ENCODE measurements around the gene IQCB1. TPM values are rescaled to one million over a fixed set of nuclear protein-coding genes. Genes with fewer than 3 reads are reported as not detected.
"Not testable (repeated sequence)": the region's sequence is repeated elsewhere in the genome, so short reads cannot be mapped to it uniquely, and the experiment has no call there.

IQCB1 gene
- total RNA-seq, 1 donor from 2014 or later, result 16.0 TPM

DNA sequence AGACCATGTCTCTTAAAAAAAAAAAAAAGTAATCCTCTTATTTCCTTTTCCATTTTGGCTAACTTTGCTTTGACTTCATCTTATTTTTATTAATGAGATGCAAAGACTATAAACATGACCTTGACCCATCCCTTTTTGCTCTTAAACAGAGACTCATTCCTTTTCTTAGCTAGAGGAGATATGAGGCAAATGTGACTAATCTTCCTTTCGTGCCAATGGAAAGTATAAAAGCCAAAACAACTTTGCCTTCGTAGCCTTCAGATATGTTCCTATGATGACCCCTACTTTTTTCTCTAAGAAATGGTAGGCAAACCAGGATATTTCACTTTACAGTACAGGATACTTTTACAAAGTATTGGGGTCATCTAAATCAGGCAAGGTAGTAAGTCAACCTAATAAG, 48.4 kb downstream of the IQCB1 start:
- no peaks in the 10 kb centered on the region for H3K27me3 ChIP-seq (ENCODE audit: control insufficient read depth, insufficient read depth, low read length)
- no peak for TF ChIP-seq CTCF (IDR thresholded peaks at IDR 0.05; ENCODE audit: insufficient read depth, low read length, poor library complexity, severe bottlenecking)
- no peaks in the 10 kb centered on the region for H3K36me3 ChIP-seq (ENCODE audit: control insufficient read depth, insufficient read depth, low read length)
- DNase-seq (ENCODE audit: low read depth), result no peak
- H3K4me3 ChIP-seq (ENCODE audit: low read depth, low read length), result no peak overlapping the region

DNA sequence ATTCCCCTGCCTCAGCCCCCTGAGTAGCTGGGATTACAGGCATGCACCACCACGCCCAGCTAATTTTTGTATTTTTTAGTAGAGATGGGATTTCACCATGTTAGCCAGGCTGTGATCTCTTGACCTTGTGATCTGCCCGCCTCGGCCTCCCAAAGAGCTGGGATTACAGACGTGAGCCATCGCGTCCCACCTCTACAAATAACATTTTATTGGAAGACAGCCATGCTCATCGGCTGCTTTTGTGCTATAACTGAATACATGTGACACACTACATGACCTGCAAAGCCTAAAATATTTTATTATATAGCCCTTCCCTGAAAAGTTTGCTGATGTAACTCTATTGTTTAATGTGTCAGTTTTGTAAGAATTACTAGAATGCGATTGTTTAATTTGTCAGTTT, 52.1 kb downstream of the IQCB1 start:
- H3K27me3 ChIP-seq (ENCODE audit: control insufficient read depth, insufficient read depth, low read length); DNase-seq (ENCODE audit: low read depth); H3K4me3 ChIP-seq (ENCODE audit: low read depth, low read length); H3K36me3 ChIP-seq (ENCODE audit: control insufficient read depth, insufficient read depth, low read length): not testable (repeated sequence)

- Histone ChIP-seq H3K36me3 (ENCODE audit: control insufficient read depth, insufficient read depth, low read length) (no peaks in the 10 kb centered on the region), H3K27me3 (ENCODE audit: control insufficient read depth, insufficient read depth, low read length) (no peaks in the 10 kb centered on the region), H3K4me3 (ENCODE audit: low read depth, low read length) (no peak overlapping the region)
- no peak for TF ChIP-seq CTCF (IDR thresholded peaks at IDR 0.05; ENCODE audit: insufficient read depth, low read length, poor library complexity, severe bottlenecking)
- DNase-seq (ENCODE audit: low read depth), result no peak
Measured at GRCh38 chr3:121781611-121782010, 53.2 kb downstream of the IQCB1 start.

GRCh38 chr3:121775095-121775494, 59.8 kb downstream of the IQCB1 start:
- H3K36me3 ChIP-seq (ENCODE audit: control insufficient read depth, insufficient read depth, low read length); DNase-seq (ENCODE audit: low read depth); H3K4me3 ChIP-seq (ENCODE audit: low read depth, low read length); H3K27me3 ChIP-seq (ENCODE audit: control insufficient read depth, insufficient read depth, low read length): not testable (repeated sequence)

DNA sequence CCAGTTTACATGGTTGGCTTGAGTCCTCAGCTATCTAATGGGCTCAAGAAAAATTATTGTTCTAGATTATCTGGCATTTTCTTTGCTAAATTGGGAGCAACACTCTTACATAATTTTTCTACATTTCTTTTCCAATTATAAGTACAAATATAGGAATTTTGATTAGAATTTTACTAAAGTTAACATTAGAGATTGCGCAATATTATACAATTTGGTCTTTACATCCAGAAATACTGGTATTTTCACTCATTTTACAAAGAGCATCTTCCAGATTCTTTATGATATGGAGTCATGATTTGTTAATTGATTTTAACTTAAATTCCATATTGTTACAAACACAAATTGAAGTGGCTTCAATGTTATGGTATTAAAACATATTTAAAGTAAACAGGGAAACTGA, 65.6 kb downstream of the IQCB1 start:
- peaks cover 1% of the 10 kb centered on the region for H3K36me3 ChIP-seq (ENCODE audit: control insufficient read depth, insufficient read depth, low read length)
- no peak for DNase-seq (ENCODE audit: low read depth)
- no peaks in the 10 kb centered on the region for H3K27me3 ChIP-seq (ENCODE audit: control insufficient read depth, insufficient read depth, low read length)
- TF ChIP-seq CTCF (IDR thresholded peaks at IDR 0.05; ENCODE audit: insufficient read depth, low read length, poor library complexity, severe bottlenecking), result no peak
- no peak overlapping the region for H3K4me3 ChIP-seq (ENCODE audit: low read depth, low read length)

DNA sequence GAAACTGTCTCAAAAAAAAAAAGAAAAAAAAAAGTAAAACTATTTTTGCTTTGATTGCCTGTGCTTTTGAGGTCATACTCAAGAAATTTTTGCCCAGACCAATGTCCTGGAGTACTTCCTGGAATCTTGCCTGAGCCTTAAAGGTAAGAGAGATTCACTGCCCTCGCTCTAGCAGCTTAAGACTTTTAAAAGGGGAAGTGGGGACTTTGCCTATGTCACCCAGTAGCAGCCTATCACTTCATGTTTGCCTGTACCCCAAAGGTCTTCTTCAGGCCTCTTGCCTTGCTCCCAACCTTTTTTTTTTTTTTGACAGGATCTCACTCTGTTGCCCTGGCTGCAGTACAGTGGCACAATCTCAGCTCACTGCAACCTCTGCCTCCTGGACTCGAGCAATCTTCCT, 66.4 kb downstream of the IQCB1 start:
- no peak overlapping the region for H3K4me3 ChIP-seq (ENCODE audit: low read depth, low read length)
- no peak for DNase-seq (ENCODE audit: low read depth)
- no peaks in the 10 kb centered on the region for H3K27me3 ChIP-seq (ENCODE audit: control insufficient read depth, insufficient read depth, low read length)
- TF ChIP-seq CTCF (IDR thresholded peaks at IDR 0.05; ENCODE audit: insufficient read depth, low read length, poor library complexity, severe bottlenecking), result no peak
- H3K36me3 ChIP-seq (ENCODE audit: control insufficient read depth, insufficient read depth, low read length), result peaks cover 1% of the 10 kb centered on the region

- DNase-seq (ENCODE audit: low read depth), result no peak
- no peaks in the 10 kb centered on the region for H3K27me3 ChIP-seq (ENCODE audit: control insufficient read depth, insufficient read depth, low read length)
- no peak overlapping the region for H3K4me3 ChIP-seq (ENCODE audit: low read depth, low read length)
- H3K36me3 ChIP-seq (ENCODE audit: control insufficient read depth, insufficient read depth, low read length), result no peaks in the 10 kb centered on the region
- no peak for TF ChIP-seq CTCF (IDR thresholded peaks at IDR 0.05; ENCODE audit: insufficient read depth, low read length, poor library complexity, severe bottlenecking)
Measured at GRCh38 chr3:121759541-121760202, 75.2 kb downstream of the IQCB1 start.

Data from kidney epithelial cell (primary cell).